HG02884 (cell line): ENCODE measurements around the gene ABCA7.

ENCODE experiments used
- ATAC-seq: cut with Tn5 transposase; IDR thresholded peaks from one replicate; pipeline ENCODE4 v1.9.1; 2021; ENCODE audit warnings: mild to moderate bottlenecking, moderate library complexity; ENCODE audit not compliant: unreplicated experiment

ABCA7 gene

DNA sequence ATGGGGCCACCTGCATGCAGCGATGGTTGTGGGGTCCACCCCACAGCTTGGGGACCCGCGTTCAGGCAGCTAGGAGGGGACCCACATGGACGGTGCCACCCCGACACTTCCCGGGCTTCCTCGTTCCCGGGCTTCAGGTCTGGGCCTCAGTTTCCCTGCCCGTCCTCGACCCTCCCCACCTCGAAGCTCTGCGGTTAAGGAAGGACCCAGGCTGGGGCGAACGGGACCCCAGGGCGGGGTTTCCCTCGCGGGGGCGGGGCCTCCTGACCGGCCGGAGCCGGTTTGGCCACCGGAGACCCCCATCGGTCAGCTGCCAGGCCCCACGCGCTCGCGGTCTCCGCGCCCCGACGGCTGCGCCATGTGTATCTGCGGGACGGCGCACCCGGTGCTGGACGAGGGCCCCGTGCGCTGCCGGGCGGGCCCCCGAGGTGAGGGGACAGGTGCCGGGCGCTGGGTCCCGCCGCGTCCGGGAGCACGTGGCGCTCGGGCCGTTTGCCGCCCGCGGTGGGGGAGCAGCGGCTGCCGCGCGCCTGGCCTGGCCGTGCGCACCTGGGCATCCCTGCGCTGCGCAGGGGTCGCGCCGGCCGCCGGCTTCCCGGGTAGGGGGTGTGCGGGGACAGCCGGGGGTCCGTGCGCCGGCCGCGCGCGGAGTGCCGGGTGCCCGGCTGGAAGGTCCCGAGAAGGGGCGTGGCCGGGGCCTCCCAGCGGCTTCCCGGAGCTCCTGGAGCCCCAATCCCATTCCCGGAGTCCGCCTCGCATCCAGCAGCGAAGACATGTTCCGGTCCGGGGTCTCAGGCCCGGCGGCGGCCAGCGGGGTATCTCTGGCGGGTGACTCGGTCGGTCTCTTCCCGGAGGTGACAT is 31.3 kb downstream of the ABCA7 start:
- ATAC-seq = no peak

DNA sequence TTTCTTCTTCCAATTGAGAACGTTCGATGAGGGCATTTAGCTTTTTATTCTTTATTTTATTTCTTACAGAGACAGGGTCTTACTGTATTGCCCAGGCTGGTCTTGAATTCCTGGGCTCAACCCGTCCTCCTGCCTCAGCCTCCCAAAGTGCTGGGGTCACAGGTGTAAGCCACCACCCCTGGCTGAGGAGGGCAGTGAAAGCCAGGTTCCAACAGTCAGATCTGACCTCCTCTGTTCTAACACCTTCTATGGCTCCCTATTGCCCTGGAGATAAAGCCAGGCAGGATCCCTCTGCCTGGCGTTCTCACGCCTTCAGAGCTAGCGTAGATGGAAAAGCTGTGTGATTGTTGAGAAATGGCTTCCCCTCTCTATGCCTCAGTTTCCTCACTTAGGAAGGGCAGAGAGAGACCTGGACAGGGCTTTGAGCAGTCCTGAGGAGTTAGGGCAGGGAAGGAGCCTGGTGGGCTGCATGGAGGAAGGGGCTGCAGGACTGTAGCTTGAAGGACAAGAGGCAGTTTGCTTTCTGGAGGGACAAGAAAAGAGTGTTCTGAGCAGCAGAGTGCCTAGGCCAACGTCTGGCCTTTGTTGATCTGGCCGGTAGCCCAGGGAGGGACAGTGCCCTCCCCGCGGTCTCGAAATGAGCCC is 32.6 kb downstream of the ABCA7 start:
- no peak for ATAC-seq

DNA sequence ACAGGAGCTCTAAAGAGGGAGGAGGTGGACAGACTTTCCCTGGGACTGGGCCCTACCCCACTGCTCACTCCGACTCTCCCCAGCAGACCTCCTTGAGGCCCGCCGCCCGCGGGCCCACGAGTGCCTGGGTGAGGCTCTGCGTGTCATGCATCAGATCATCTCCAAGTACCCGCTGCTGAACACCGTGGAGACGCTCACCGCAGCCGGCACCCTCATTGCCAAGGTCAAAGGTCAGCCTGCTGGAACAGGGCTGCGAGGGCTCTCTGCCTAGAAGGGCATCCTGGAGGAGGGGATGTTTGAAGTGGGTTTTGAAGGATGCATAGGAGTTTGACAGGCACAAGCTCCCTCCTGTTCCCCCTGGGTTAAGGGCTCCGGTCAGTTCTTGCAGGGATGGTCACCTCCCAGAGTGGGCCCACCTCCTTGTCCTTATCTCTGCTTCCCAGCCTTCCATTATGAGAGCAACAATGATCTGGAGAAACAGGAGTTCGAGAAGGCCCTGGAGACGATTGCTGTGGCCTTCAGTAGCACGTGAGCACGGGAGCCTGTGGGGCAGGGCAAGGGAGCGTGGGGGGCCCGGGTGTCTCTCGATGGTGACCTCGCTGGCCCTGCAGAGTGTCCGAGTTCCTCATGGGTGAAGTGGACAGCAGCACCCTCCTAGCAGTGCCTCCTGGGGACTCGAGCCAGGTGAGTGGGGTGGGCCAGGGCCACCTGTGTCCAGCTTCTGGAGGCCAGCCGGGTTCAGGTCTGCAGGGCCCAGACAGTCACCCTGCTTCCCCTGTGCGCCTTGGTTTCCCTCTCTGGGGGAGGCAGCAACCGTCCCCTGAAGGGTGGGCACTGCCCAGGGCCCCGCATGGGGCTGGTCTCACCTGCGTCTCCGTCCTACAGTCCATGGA is 33.4 kb downstream of the ABCA7 start:
- ATAC-seq = no peak

DNA sequence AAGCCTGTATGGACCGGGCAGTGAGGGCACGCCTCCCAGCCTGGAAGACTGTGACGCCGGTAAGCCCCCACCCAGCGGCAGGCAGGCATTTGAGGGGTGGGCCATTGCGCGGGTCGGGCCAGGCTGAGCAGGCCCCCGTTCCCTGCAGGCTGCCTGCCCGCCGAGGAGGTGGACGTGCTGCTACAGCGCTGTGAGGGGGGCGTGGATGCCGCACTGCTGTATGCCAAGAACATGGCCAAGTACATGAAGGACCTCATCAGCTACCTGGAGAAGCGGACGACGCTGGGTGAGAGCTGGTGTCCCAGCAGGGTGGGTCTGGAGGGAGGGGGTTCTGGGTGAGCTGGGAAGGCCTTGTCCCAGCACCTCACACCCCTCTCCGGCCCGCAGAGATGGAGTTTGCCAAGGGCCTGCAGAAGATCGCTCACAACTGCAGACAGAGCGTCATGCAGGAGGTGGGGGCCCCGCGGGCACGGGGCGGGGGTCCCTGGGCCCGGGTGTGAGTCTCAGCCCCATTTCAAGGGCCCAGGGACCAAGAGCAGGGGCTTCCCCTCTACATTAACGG is 34.1 kb downstream of the ABCA7 start:
- ATAC-seq = no peak

DNA sequence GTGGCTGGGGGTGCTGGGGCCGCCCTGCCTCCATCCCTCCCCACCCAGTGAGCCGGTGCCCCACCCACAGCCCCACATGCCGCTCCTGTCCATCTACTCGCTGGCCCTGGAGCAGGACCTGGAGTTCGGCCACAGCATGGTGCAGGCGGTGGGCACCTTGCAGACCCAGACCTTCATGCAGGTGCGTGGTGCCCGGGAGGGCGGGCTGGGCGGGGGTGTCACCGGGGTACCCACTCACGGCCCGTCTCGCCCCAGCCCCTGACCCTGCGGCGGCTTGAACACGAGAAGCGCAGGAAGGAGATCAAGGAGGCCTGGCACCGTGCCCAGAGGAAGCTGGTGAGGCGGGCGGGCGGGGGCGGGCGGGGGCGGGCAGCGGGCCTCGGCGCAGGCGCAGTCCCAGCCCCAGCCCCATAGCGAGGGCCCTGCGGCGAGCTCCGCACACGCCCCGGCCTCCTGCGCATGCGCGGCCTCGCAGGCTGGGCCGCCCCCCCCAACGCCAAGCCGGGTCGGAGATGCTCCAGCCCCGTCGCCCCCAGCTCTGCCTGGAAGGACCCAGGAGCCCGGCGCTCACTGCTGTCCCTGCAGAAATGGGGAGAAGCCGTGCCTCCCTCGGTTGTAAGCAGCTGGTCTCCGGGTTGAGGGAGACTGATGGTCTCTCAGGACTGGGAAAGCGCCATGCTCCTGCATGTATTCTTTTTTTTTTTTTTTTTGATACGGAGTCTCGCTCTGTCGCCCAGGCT is 34.8 kb downstream of the ABCA7 start:
- ATAC-seq = no peak

DNA sequence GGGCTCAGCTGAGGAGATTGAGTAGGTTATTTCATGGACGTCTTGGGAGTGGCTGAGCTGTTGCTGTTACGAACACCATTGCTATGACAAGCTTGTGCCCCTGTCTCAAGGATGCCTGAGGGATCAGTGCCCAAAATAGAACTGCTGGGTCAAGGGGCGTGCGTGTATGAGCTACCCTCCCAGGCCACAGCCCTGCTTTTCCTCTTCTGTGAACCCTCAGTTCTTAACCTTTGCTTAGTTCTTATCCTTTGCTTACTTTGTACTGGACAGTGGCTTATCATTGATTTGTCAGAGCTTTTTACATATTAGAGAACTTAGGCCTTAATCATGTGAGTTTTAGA is 36.1 kb downstream of the ABCA7 start:
- ATAC-seq = no peak

DNA sequence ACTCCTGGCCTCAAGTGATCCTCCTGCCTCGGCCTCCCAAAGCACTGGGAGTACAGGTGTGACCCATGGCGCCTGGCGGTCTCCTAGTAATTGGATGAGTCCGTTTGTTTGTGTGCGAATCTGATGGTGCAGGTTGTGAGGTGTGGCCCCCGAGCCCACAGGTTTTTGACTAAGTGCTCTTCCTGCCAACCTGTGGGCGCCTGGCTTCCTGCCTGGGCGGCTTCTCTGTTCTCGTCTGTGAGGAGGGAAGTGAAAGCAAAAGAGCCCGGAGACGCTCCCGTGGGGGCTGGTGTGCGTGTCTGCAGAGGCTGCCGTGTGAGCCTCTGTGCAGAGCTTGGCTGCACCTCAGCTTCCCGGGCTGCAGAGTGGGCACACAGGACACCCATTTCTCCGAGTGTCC is 37.0 kb downstream of the ABCA7 start:
- ATAC-seq = peak; percentile 69

DNA sequence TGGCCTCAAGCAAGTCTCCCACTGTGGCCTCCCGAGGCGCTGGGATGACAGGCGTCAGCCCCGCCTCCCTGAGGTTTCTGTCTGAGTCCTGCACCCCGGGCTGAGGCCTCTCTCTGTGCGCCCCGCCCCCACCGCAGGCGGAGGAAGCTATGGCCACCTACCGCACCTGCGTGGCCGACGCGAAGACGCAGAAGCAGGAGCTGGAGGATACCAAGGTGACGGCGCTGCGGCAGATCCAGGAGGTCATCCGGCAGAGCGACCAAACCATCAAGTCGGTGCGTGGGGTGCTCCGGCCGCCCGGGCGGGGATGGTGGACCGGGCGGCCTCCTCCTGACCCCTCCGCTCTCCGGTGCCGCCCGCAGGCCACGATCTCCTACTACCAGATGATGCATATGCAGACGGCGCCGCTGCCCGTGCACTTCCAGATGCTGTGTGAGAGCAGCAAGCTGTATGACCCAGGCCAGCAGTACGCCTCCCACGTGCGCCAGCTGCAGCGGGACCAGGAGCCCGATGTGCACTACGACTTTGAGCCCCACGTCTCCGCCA is 39.7 kb downstream of the ABCA7 start:
- ATAC-seq = no peak

DNA sequence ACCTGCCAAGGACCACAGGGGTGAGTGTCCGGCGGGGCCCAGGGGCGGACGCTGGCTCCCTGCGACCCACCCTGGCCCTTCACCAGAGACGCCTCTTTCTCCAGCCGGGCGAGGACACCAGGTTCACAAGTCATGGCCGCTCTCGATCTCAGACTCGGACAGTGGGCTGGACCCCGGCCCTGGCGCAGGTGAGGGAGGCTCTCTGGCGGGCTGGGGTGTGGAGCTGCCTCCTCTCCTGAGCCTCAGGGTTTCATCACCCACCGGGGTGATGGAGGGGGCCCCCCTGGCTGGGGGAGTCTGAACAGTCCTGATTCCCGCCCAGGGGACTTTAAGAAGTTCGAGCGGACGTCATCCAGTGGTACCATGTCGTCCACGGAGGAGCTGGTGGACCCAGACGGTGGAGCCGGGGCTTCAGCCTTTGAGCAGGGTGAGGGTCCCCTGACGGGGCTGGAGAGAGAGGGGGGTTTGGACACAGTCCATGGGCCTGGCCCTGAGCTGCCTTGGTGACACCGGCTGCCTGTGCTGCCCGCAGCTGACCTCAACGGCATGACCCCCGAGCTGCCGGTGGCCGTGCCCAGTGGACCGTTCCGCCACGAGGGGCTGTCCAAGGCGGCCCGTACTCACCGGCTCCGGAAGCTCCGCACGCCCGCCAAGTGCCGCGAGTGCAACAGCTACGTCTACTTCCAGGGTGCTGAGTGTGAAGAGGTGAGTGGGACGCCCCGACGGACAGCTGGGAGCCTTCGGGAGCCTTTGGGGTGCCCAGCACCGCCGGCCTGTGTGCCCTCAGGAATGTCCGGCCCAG is 40.7 kb downstream of the ABCA7 start:
- ATAC-seq = no peak

DNA sequence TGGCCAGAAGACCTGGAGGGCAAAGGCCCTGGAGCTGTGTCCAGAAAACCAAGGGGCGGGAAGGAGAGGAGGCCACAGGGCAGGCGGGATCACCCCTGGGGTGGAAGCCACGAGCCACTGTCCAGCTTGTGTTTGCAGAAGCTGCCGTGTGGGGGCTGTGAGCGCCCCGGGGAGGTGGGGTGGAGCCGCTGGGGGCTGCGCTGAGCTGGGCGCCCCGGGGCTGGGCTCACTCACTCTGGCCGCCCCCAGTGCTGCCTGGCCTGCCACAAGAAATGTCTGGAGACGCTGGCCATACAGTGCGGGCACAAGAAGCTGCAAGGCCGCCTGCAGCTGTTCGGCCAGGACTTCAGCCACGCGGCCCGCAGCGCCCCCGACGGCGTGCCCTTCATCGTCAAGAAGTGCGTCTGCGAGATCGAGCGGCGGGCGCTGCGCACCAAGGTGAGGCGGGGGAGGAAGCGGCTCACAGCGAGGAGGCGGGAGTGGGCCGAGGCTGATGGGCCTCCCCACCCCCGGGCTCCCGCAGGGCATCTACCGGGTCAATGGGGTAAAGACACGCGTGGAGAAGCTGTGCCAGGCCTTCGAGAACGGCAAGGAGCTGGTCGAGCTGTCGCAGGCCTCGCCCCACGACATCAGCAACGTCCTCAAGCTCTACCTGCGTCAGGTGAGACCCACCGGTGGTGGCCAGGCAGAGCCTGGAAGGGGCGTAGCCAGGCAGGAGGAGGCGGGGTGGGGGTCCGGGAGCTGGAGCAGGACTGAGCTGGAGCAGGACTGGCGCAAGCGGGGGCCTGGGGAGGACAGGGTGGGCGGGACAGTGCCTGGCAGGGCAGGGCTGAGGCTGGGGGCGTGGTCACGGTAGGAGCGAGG is 41.6 kb downstream of the ABCA7 start:
- ATAC-seq = no peak

DNA sequence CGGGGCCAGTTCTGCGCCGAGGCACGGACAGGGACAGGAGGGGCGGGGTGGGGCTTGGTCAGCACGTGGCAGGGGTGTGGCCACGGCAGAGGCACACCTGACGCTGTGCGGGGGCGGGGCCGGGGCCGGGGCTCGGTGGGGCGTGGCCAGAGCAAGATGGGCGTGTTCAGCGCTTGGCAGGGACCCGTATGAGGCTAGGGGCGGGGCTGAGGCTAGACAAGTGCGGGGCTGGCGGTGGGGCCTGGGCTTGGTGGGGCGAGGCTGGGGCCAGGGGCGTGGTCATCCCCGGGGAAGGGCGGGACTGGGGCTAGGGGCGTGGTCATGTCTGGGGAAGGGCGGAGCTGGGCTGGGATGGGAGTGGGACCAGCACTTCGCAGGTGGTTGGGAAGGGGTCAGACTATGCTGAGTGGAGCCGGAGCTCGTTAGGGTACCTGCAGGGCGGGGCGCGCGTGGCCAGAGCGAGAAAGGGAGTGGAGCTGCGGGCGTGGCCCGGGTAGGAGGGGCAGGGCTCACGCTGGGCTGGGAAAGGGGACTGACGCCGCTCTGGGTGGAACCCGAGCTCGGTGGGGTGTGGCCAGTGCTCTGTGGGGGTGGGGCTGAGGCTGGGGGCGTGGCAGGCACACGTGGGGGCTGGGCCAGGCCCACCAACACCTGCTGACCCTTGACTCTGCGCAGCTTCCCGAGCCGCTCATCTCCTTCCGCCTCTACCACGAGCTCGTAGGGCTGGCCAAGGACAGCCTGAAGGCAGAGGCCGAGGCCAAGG is 42.4 kb downstream of the ABCA7 start:
- ATAC-seq = no peak

DNA sequence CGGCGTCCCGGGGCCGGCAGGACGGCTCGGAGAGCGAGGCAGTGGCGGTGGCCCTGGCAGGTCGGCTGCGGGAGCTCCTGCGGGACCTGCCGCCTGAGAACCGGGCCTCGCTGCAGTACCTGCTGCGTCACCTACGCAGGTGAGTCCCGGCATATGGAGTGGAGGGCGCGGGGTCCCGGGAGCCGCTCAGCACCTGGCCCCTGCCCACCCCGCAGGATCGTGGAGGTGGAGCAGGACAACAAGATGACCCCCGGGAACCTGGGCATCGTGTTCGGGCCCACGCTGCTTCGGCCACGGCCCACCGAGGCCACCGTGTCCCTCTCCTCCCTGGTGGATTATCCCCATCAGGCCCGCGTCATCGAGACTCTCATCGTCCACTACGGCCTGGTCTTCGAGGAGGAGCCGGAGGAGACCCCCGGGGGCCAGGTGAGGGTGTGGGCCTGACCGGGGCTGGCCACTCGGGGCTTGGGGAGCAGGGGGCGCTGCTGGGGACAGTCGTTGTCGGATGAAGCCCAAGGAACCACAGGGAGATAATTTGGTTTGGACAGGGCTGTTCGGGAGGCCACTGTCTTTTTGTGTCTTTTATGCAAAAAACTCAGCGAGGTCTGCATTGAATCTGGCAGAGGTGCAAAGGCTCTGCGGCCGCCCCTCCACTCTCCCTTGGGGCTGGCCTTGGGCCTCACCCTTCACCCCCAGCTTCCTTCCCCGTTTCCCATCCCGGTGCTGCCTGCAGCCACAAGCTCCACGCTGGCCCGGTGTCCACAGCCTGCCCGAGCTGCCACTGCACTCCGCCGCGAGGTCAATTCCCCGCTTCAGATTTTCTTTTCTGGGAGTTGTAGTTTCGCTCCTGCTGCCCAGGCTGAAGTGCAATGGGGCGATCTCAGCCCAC is 43.3 kb downstream of the ABCA7 start:
- no peak for ATAC-seq

DNA sequence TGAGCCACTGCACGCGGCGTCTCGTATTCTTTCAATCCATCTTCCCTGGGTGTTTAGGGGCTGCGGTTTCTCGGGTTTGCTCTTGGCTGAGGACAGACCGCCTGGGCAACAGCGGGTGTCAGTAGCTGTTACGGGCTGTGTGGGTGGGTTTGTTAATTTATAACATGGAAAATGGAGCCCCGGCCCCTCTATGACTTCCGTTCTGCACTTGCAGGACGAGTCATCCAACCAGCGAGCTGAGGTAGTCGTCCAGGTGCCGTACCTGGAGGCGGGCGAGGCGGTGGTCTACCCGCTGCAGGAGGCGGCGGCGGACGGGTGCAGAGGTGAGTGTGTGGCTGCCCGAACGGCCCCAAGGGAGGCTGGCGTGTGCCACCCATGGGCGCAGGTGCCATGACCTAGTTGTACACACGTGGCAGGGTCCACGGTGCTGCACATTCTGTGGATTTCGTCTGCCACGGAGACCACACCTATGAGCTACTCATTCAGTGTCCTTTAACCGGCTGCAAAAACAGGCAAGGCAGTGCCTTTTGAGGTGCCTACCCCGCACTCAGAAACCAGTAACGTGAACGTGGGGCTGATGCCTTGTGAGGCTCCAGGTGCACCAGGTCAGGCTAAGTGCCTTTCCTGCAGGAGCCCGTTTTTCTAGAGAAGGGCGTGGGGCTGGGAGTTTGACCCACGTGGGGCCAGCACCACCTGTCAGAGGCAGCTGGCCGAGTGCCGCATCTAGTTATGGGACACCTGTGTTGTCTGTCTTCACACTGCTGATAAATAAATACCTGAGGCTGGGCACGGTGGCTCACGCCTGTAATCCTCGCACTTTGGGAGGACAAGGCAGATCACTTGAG is 44.3 kb downstream of the ABCA7 start:
- no peak for ATAC-seq

DNA sequence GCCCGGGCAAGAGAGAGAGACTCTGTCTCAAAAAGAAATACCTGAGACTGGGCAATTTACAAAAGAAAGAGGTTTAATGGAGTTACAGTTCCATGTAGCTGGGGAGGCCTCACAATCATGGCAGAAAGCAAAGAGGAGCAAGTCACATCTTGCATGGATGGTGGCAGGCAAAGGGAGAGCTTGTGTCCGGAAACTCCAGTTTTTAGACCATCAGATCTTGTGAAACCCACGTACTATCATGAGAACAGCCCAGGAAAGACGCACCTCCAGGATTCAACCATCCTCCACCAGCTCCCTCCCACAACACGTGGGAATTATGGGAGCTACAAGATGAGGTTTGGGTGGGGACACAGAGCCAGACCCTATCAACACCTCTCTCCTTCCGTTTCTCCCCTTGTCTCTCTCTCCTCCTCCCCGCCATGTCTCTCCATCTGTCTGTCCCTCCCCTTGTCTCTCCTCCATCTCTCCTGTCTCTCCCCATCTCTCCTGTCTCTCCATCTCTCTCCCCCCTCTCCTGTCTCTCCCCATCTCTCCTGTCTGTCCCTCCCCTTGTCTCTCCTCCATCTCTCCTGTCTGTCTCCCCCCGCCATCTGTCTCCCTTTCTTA is 45.2 kb downstream of the ABCA7 start:
- no peak for ATAC-seq

DNA sequence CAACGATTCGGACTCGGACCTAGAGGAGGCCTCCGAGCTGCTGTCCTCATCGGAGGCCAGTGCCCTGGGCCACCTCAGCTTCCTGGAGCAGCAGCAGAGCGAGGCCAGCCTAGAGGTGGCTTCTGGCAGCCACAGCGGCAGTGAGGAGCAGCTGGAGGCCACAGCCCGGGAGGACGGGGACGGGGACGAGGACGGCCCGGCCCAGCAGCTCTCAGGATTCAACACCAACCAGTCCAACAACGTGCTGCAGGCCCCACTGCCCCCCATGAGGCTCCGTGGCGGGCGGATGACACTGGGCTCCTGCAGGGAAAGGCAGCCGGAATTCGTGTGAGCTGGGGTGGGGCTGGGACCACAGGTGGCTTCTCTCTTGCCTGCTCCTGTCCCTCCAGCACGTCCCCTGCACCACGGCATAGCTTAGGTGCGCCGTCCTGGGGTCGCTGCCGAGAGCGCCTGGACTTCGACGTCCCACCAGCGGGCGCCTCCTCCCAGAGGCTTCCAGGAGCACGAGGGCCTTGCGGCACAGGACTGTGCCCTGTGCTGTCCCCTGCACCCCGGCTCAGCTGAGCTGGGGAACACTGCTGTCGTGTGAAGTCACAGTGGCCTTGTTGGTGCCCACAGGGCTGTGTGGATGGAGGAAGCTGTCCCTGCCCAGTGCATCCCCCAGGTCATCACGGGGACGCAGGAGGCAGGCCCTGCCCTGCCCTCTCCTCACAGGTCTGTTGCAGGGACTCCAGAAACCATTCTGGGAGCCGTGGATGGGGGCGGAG is 46.0 kb downstream of the ABCA7 start:
- ATAC-seq = no peak
